Neutrophil (primary cell): ENCODE measurements around the gene TRIM66.

Experiments used
- H3K27ac ChIP-seq: fragments of 200-600 bp; sonication (generic); 2 replicates; pipeline ENCODE4 v1.5.1; 2016; ENCODE audit warnings: mild to moderate bottlenecking, moderate library complexity
- H3K27me3 ChIP-seq: fragments of 200-600 bp; sonication (generic); 2 replicates; pipeline ENCODE4 v1.6.0; 2016; ENCODE audit warnings: mild to moderate bottlenecking
- H3K36me3 ChIP-seq: fragments of 200-600 bp; sonication (generic); 2 replicates; pipeline ENCODE4 v1.5.1; 2017
- H3K4me1 ChIP-seq, 2 experiments: fragments of 200-600 bp in 1 of 2; sonication (generic) in 1 of 2; 1 replicate in 1 of 2; 2 replicates in 1 of 2; pipeline versions ENCODE4 v1.5.1 to v1.6.1; 2013 to 2016; ENCODE audit warnings: low read depth in 1 of 2, low read length in 1 of 2, mild to moderate bottlenecking in 1 of 2, moderate library complexity in 1 of 2; ENCODE audit not compliant: control insufficient read depth in 1 of 2, insufficient read depth in 1 of 2
- H3K4me3 ChIP-seq, 2 experiments: fragments of 200-600 bp in 1 of 2; sonication (generic) in 1 of 2; 1 replicate in 1 of 2; 2 replicates in 1 of 2; pipeline ENCODE4 v1.5.1; 2013 to 2016; ENCODE audit warnings: low read depth in 1 of 2, low read length in 1 of 2, mild to moderate bottlenecking in 1 of 2, moderate library complexity in 1 of 2
- H3K9me3 ChIP-seq: fragments of 200-600 bp; sonication (generic); 2 replicates; pipeline ENCODE4 v1.5.1; 2016
- CTCF ChIP-seq: fragments of 200-600 bp; sonication (generic); IDR thresholded peaks from 2 replicates; pipeline ENCODE4 v1.5.1; 2016; ENCODE audit warnings: antibody characterized with exemption

Gene TRIM66

GRCh38 chr11:8650401-8650990 is 32.0 kb downstream of the TRIM66 start:
- H3K27ac ChIP-seq: no peak overlapping the region
- no peaks in the 10 kb centered on the region for H3K9me3 ChIP-seq
- H3K4me1 ChIP-seq: no peaks in the 10 kb centered on the region
- peaks cover 38% of the 10 kb centered on the region for H3K36me3 ChIP-seq
- no peak overlapping the region for H3K4me3 ChIP-seq
- no peak for TF ChIP-seq CTCF
- no peaks in the 10 kb centered on the region for H3K27me3 ChIP-seq

DNA sequence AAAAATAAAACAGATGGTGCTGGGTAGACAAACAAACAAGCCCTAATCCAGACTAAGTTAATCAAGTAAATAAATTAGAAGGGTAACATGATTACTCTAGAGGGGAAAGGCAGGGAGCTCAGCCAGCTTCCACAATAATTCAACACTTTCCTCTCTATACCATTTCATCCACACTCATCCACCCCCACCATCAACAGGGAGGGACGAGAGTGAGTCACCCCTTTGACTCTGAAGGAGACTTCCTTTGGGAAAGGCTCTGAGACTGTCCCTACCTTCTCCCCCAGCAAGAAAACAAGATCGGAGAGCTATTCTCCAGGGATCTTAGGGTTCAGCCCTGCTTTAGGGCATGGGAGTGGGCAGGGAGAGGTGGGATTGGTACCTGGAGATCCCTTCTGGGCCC is 33.1 kb downstream of the TRIM66 start:
- no peaks in the 10 kb centered on the region for H3K27me3 ChIP-seq
- no peaks in the 10 kb centered on the region for H3K9me3 ChIP-seq
- H3K4me3 ChIP-seq: no peak overlapping the region
- no peak for TF ChIP-seq CTCF
- no peaks in the 10 kb centered on the region for H3K4me1 ChIP-seq
- no peak overlapping the region for H3K27ac ChIP-seq
- peaks cover 43% of the 10 kb centered on the region for H3K36me3 ChIP-seq

- Histone ChIP-seq H3K4me3 (no peak overlapping the region), H3K27me3 (no peaks in the 10 kb centered on the region), H3K9me3 (no peaks in the 10 kb centered on the region), H3K4me1 (no peaks in the 10 kb centered on the region), H3K36me3 (peaks cover 50% of the 10 kb centered on the region), H3K27ac (no peak overlapping the region)
- no peak for TF ChIP-seq CTCF
Observed at GRCh38 chr11:8646873-8647272, 35.6 kb downstream of the TRIM66 start.

DNA sequence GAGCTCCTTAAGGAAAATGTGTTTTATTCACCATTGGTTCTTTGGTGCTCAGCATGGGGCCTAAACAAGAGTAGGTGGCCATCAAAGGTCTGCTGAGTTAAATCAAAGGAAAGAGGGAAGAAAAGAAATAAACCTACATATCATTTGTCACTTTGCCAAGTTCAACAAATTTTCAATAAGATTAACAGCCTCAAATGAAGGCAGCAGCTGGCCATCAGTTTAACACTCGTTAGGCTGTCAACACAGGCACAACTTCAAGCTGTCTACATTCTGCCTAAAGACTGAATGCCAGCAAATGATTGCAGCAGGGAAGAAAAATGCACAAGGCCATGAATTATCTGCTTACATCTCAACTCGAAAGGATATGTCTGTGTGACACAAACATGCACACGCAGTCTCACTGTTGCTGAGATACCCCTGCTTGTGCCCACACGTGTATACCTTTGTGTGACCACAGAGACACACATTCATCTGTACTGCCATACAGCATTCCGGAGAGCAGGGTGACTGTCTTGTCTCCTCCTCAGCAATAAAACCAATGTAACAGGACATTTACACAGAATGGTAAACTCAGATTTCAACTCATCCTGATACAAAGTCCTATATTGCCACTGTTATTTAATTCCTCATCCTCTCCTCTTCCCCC is 40.1 kb downstream of the TRIM66 start:
- H3K27ac ChIP-seq: no peak overlapping the region
- no peaks in the 10 kb centered on the region for H3K9me3 ChIP-seq
- TF ChIP-seq CTCF: no peak
- no peaks in the 10 kb centered on the region for H3K4me1 ChIP-seq
- H3K4me3 ChIP-seq: no peak overlapping the region
- peaks cover 63% of the 10 kb centered on the region for H3K36me3 ChIP-seq
- no peaks in the 10 kb centered on the region for H3K27me3 ChIP-seq

- TF ChIP-seq CTCF: no peak
- no peaks in the 10 kb centered on the region for H3K27me3 ChIP-seq
- H3K4me1 ChIP-seq: no peaks in the 10 kb centered on the region
- no peak overlapping the region for H3K27ac ChIP-seq
- peaks cover 58% of the 10 kb centered on the region for H3K36me3 ChIP-seq
- H3K9me3 ChIP-seq: no peaks in the 10 kb centered on the region
- no peak overlapping the region for H3K4me3 ChIP-seq
Observed at GRCh38 chr11:8641332-8641731, 41.1 kb downstream of the TRIM66 start.
